ENCODE data around the gene USP3. TPM values are rescaled to one million over a fixed set of nuclear protein-coding genes. Genes with fewer than 3 reads are reported as not detected.

USP3 gene
- total and polyA plus RNA-seq, 2 of the 13 experiments (the other 11 are each of a cell fraction or from before 2014, with no cell fraction given) = 14.3 to 61.2 TPM

DNA sequence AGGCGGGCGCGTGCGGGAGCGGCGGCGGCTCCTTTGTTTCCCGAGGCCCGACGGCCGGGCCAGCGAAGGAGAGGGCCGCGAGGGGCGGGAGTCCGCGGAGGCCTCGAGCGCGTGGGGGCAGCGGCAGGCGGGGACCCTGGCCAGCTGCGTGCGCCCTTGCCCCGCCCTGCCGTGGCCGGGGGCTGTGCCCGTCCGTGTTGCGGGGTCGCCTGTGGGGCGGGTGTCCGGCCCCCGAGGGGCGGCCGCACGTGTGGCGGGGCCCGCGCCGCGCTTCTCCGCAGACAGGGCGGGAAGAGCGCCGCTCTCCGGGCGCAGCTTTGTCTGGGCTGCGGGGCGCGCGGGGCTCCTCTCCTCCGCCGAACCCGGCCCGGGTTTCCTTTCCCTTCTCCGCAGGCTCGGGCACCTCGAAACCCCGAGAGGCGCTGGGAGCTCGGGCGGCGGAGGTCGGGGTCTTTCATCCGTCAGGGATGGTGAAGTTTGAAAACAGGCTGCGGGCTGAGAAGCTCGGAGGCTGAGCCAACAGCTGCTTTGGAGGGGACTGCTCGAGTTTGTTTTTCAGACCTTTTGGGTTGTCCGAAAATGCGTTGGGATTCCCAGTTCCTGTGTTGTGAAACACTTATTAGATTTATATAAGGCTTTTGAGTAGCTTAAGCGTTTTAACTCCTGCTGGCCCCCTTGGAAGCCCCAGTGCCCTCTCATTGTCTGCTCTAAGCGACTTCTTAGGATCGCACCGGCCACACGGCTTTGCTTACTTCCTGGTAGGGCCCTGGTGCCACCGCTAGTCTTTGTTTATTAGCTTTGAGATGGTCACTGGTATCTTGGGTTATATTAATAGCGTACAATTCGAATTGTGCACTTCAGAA is 817 bp downstream of the USP3 start (continued):
- no peak for TF ChIP-seq ZNF382 (CRISPR knock-in tag; IDR thresholded peaks at IDR 0.05; ENCODE audit: borderline replicate concordance)
- TF ChIP-seq, protein P1, sequence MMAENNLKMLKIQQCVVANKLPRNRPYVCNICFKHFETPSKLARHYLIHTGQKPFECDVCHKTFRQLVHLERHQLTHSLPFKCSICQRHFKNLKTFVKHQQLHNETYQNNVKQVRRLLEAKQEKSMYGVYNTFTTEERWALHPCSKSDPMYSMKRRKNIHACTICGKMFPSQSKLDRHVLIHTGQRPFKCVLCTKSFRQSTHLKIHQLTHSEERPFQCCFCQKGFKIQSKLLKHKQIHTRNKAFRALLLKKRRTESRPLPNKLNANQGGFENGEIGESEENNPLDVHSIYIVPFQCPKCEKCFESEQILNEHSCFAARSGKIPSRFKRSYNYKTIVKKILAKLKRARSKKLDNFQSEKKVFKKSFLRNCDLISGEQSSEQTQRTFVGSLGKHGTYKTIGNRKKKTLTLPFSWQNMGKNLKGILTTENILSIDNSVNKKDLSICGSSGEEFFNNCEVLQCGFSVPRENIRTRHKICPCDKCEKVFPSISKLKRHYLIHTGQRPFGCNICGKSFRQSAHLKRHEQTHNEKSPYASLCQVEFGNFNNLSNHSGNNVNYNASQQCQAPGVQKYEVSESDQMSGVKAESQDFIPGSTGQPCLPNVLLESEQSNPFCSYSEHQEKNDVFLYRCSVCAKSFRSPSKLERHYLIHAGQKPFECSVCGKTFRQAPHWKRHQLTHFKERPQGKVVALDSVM (CRISPR knock-in tag; IDR thresholded peaks at IDR 0.05) = 0 out of 2 replicates have a peak, but pooled peaks have one; percentile 37
- no peak for TF ChIP-seq ZNF468 (CRISPR knock-in tag; IDR thresholded peaks at IDR 0.05)
- TF ChIP-seq, protein P2, sequence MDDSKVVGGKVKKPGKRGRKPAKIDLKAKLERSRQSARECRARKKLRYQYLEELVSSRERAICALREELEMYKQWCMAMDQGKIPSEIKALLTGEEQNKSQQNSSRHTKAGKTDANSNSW (CRISPR knock-in tag; IDR thresholded peaks at IDR 0.05; ENCODE audit: borderline replicate concordance) = no peak
- no peak for TF ChIP-seq ZNF629 (CRISPR knock-in tag; conservative IDR thresholded peaks at IDR 0.05)
- no peak for TF ChIP-seq HNRNPK (IDR thresholded peaks at IDR 0.05; ENCODE audit: low read depth, low read length, poor library complexity, severe bottlenecking)
- TF ChIP-seq ADNP (CRISPR knock-in tag; IDR thresholded peaks at IDR 0.05) = no peak
- TF ChIP-seq ZNF674 (CRISPR knock-in tag; IDR thresholded peaks at IDR 0.05; ENCODE audit: low read depth) = no peak
- TF ChIP-seq, protein P3, sequence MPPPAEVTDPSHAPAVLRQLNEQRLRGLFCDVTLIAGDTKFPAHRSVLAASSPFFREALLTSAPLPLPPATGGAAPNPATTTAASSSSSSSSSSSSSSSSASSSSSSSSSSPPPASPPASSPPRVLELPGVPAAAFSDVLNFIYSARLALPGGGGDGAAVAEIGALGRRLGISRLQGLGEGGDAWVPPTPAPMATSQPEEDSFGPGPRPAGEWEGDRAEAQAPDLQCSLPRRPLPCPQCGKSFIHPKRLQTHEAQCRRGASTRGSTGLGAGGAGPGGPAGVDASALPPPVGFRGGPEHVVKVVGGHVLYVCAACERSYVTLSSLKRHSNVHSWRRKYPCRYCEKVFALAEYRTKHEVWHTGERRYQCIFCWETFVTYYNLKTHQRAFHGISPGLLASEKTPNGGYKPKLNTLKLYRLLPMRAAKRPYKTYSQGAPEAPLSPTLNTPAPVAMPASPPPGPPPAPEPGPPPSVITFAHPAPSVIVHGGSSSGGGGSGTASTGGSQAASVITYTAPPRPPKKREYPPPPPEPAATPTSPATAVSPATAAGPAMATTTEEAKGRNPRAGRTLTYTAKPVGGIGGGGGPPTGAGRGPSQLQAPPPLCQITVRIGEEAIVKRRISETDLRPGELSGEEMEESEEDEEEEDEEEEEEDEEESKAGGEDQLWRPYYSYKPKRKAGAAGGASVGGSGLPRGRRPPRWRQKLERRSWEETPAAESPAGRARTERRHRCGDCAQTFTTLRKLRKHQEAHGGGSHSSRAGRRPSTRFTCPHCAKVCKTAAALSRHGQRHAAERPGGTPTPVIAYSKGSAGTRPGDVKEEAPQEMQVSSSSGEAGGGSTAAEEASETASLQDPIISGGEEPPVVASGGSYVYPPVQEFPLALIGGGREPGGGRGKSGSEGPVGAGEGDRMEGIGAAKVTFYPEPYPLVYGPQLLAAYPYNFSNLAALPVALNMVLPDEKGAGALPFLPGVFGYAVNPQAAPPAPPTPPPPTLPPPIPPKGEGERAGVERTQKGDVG (CRISPR knock-in tag; IDR thresholded peaks at IDR 0.05; ENCODE audit: borderline replicate concordance) = no peak
- TF ChIP-seq NBN (conservative IDR thresholded peaks at IDR 0.05) = no peak
- TF ChIP-seq NFIC (IDR thresholded peaks at IDR 0.05; ENCODE audit: low read length) = no peak
- TF ChIP-seq, protein P4, sequence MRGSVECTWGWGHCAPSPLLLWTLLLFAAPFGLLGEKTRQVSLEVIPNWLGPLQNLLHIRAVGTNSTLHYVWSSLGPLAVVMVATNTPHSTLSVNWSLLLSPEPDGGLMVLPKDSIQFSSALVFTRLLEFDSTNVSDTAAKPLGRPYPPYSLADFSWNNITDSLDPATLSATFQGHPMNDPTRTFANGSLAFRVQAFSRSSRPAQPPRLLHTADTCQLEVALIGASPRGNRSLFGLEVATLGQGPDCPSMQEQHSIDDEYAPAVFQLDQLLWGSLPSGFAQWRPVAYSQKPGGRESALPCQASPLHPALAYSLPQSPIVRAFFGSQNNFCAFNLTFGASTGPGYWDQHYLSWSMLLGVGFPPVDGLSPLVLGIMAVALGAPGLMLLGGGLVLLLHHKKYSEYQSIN (CRISPR knock-in tag; IDR thresholded peaks at IDR 0.05; ENCODE audit: borderline replicate concordance) = no peak
- TF ChIP-seq, protein P5, sequence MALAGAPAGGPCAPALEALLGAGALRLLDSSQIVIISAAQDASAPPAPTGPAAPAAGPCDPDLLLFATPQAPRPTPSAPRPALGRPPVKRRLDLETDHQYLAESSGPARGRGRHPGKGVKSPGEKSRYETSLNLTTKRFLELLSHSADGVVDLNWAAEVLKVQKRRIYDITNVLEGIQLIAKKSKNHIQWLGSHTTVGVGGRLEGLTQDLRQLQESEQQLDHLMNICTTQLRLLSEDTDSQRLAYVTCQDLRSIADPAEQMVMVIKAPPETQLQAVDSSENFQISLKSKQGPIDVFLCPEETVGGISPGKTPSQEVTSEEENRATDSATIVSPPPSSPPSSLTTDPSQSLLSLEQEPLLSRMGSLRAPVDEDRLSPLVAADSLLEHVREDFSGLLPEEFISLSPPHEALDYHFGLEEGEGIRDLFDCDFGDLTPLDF (CRISPR knock-in tag; IDR thresholded peaks at IDR 0.05) = no peak
- peak; percentile 31; the same call in 1 of the 2 replicates for TF ChIP-seq RAD21 (CRISPR knock-in tag; IDR thresholded peaks at IDR 0.05)
- no peak for TF ChIP-seq U2AF2 (IDR thresholded peaks at IDR 0.05; ENCODE audit: low read depth, low read length)
- TF ChIP-seq KLF15 (CRISPR knock-in tag; IDR thresholded peaks at IDR 0.05; ENCODE audit: borderline replicate concordance) = no peak
- no peak for TF ChIP-seq PITX1 (CRISPR knock-in tag; IDR thresholded peaks at IDR 0.05)

All from HepG2 (cell line).